CD8-positive, alpha-beta memory T cell (primary cell): ENCODE results near the gene KIF1B. TPM values are rescaled to one million over a fixed set of nuclear protein-coding genes. Genes with fewer than 3 reads are reported as not detected.

Experiments used
- CTCF ChIA-PET: fragments of 350-600 bp; sonication (Branson Sonifier 250); formaldehyde crosslinking; loops from one replicate; lab custom pipeline; 2021; ENCODE audit warnings: antibody characterized with exemption; lab: Charles Lee
- POLR2A ChIA-PET: fragments of 350-600 bp; sonication (Branson Sonifier 250); formaldehyde crosslinking; loops from one replicate; lab custom pipeline; 2021; ENCODE audit warnings: antibody characterized with exemption; lab: Charles Lee
- DNase-seq, 5 donors: peaks; one replicate each; pipeline versions ENCODE4 v3.0.0 to v3.0.0-alpha.2; 2020 to 2022; ENCODE audit warnings: mixed read lengths in 1 of 5
- H3K27ac ChIP-seq: one replicate; pipeline ENCODE4 v1.7.0; 2013; ENCODE audit warnings: low read depth, mild to moderate bottlenecking, low read length, moderate library complexity
- H3K27me3 ChIP-seq: 2 replicates; pipeline ENCODE4 v1.7.0; 2013; ENCODE audit warnings: low read length, mild to moderate bottlenecking; ENCODE audit not compliant: insufficient read depth, poor library complexity, severe bottlenecking
- H3K36me3 ChIP-seq: 2 replicates; pipeline ENCODE4 v1.7.0; 2013; ENCODE audit warnings: mild to moderate bottlenecking, low read length, moderate library complexity; ENCODE audit not compliant: insufficient read depth
- H3K4me1 ChIP-seq: 2 replicates; pipeline ENCODE4 v1.7.0; 2013; ENCODE audit warnings: mild to moderate bottlenecking, low read length, moderate library complexity; ENCODE audit not compliant: insufficient read depth
- H3K4me3 ChIP-seq: 2 replicates; pipeline ENCODE4 v1.7.0; 2013; ENCODE audit warnings: mild to moderate bottlenecking, low read length
- H3K9me3 ChIP-seq: 2 replicates; pipeline ENCODE4 v1.7.0; 2013; ENCODE audit warnings: mild to moderate bottlenecking, low read length
- H3K27ac Mint-ChIP-seq, 8 donors: one replicate each; pipeline ENCODE4 v1.8.0; 2020 to 2021; ENCODE audit warnings: mixed read lengths in 8 of 8, mild to moderate bottlenecking in 6 of 8, inconsistent platforms in 3 of 8, moderate library complexity in 3 of 8
- H3K27me3 Mint-ChIP-seq, 2 donors: one replicate each; pipeline ENCODE4 v1.8.0; 2020 to 2021; ENCODE audit warnings: mixed read lengths in 2 of 2, mild to moderate bottlenecking in 1 of 2, moderate library complexity in 1 of 2
- H3K36me3 Mint-ChIP-seq, 3 donors: one replicate each; pipeline ENCODE4 v1.8.0; 2020 to 2021; ENCODE audit warnings: mixed read lengths in 3 of 3, inconsistent platforms in 1 of 3, mild to moderate bottlenecking in 1 of 3
- H3K4me1 Mint-ChIP-seq, 3 donors: one replicate each; pipeline ENCODE4 v1.8.0; 2020 to 2021; ENCODE audit warnings: mixed read lengths in 3 of 3, inconsistent platforms in 1 of 3, mild to moderate bottlenecking in 1 of 3
- H3K4me3 Mint-ChIP-seq, 7 donors: one replicate each; pipeline ENCODE4 v1.8.0; 2020 to 2021; ENCODE audit warnings: mixed read lengths in 7 of 7, mild to moderate bottlenecking in 6 of 7, moderate library complexity in 4 of 7, inconsistent platforms in 2 of 7
- H3K9me3 Mint-ChIP-seq, 5 donors: one replicate each; pipeline ENCODE4 v1.8.0; 2020 to 2022; ENCODE audit warnings: mixed read lengths in 5 of 5, mild to moderate bottlenecking in 3 of 5, moderate library complexity in 2 of 5, inconsistent platforms in 1 of 5
- polyA plus RNA-seq: library from polyadenylated mRNA; unstranded; fragments of 300-500 nt; fragmentation: Illumina TruSeq; gene quantifications from one replicate; pipeline ENCODE4 v1.2.3, GENCODE V29; 2021
- total RNA-seq, 2 experiments: library from RNA; stranded (reverse); gene quantifications; one replicate each; pipeline ENCODE4 v1.2.3, GENCODE V29; 2021

Gene KIF1B
- total and polyA plus RNA-seq, 3 experiments from 2014 or later = 2.6 to 17.8 (median 17.5) TPM

DNA sequence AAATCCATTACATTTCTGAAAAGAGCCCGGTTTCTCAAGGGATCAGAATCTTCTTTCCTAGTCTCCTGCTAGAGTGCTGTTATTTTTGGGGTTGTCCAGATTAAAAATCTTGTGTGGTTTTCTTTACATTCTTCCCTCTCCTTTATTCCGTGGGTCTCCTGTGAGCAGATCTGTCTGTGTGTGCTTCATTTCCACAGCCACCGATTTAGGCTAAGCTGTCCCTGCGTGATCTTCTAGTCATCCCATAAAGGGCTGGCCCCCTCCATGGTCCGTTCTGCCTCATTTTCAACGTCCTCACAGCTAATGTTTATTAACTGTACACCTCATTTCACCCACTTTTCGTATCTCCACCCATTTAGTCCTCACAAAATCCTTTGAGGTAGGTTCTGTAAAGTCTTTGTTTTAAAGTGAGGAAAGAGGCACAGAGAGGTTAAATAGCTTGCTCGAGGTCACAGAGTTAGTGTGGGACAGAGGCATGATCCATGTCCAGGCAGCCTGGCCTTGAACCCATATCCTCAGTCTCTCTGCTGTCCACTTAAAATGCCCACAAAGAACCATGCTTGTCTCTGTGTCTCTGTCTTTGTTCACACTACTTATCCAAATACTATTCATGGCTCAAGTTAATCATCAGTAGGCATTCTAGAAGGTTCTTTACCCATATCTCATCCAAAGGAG is 38.2 kb upstream of the KIF1B start:
- H3K9me3 Mint-ChIP-seq = peaks cover 0 to 1% (median 0%) of the 10 kb centered on the region in 5 donors
- peak overlapping the region in 1 of 8 donors; percentile 64 for H3K27ac Mint-ChIP-seq
- H3K4me3 Mint-ChIP-seq = no peak overlapping the region
- ChIA-PET CTCF (no interaction called here), POLR2A (no interaction called here)
- Histone ChIP-seq H3K4me1 (peaks cover 10% of the 10 kb centered on the region), H3K27ac (no peak overlapping the region), H3K36me3 (peaks cover 20% of the 10 kb centered on the region), H3K27me3 (no peaks in the 10 kb centered on the region), H3K4me3 (no peak overlapping the region), H3K9me3 (no peaks in the 10 kb centered on the region)
- H3K4me1 Mint-ChIP-seq = peaks cover 17 to 22% (median 20%) of the 10 kb centered on the region in 3 donors
- peaks cover 0 to 2% of the 10 kb centered on the region in 2 donors for H3K27me3 Mint-ChIP-seq
- peaks cover 20 to 70% (median 35%) of the 10 kb centered on the region in 3 donors for H3K36me3 Mint-ChIP-seq
- DNase-seq = no peak

DNA sequence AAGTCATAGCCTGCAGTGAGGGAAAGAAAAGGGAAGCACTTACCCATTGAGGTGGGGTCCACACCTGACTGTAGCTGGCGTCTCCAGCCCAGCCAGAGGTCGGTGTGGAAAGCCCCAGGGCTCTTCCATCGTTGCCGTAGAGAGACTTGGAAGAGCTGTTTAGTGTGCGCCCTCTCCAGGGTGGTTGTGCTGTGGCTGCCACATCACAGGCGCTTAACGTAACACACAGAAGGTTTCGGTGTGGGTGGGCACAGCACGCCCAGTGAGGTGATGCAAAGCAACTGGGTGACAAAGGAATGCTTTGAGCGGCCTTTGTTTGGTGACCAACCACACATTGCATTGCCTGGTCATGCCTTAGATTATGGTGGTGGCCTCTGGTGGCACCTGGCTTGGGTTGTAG is 36.8 kb upstream of the KIF1B start:
- H3K4me3 Mint-ChIP-seq = no peak overlapping the region
- POLR2A ChIA-PET = interaction anchor here (0.5 kb wide), 1 partner anchor 12 kb away, joined by 3 read pairs; no protein-coding TSS in a partner anchor
- Histone ChIP-seq H3K36me3 (peaks cover 15% of the 10 kb centered on the region), H3K27ac (no peak overlapping the region), H3K9me3 (no peaks in the 10 kb centered on the region), H3K27me3 (no peaks in the 10 kb centered on the region), H3K4me1 (peaks cover 10% of the 10 kb centered on the region), H3K4me3 (no peak overlapping the region)
- CTCF ChIA-PET = no interaction called here
- no peak for DNase-seq
- peaks cover 20 to 68% (median 37%) of the 10 kb centered on the region in 3 donors for H3K36me3 Mint-ChIP-seq
- H3K4me1 Mint-ChIP-seq = peaks cover 17 to 22% (median 20%) of the 10 kb centered on the region in 3 donors
- peaks cover 0 to 1% (median 0%) of the 10 kb centered on the region in 5 donors for H3K9me3 Mint-ChIP-seq
- peaks cover 0 to 2% of the 10 kb centered on the region in 2 donors for H3K27me3 Mint-ChIP-seq
- H3K27ac Mint-ChIP-seq = no peak overlapping the region

DNA sequence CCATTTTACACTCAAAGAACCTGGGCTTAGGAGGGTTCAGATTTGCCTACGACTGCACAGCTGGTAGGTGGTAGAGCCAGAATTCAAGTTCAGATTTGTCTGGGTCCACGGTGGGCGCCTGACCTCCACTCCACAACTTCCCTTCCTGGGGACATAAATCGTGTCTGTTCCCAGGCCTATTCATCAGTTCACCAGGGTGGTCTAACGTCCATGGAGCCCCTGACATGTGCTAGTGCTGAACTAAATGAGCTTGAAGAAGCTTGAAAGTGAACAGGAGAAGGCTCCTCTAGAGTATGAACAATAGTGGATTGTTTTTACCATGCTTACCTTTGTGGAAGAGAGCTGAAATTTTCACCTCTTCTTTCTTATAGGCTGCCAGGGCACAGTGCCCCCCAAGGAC is 32.5 kb upstream of the KIF1B start:
- Histone ChIP-seq H3K4me3 (no peak overlapping the region), H3K36me3 (peaks cover 4% of the 10 kb centered on the region), H3K27ac (no peak overlapping the region), H3K27me3 (no peaks in the 10 kb centered on the region), H3K4me1 (no peaks in the 10 kb centered on the region), H3K9me3 (no peaks in the 10 kb centered on the region)
- DNase-seq = no peak
- no peak overlapping the region for H3K27ac Mint-ChIP-seq
- H3K4me1 Mint-ChIP-seq = no peaks in the 10 kb centered on the region
- H3K4me3 Mint-ChIP-seq = no peak overlapping the region
- H3K36me3 Mint-ChIP-seq = peaks cover 20 to 62% (median 40%) of the 10 kb centered on the region in 3 donors
- no peaks in the 10 kb centered on the region for H3K27me3 Mint-ChIP-seq
- POLR2A ChIA-PET = no interaction called here
- CTCF ChIA-PET = no interaction called here
- peaks cover 0 to 1% (median 0%) of the 10 kb centered on the region in 5 donors for H3K9me3 Mint-ChIP-seq

DNA sequence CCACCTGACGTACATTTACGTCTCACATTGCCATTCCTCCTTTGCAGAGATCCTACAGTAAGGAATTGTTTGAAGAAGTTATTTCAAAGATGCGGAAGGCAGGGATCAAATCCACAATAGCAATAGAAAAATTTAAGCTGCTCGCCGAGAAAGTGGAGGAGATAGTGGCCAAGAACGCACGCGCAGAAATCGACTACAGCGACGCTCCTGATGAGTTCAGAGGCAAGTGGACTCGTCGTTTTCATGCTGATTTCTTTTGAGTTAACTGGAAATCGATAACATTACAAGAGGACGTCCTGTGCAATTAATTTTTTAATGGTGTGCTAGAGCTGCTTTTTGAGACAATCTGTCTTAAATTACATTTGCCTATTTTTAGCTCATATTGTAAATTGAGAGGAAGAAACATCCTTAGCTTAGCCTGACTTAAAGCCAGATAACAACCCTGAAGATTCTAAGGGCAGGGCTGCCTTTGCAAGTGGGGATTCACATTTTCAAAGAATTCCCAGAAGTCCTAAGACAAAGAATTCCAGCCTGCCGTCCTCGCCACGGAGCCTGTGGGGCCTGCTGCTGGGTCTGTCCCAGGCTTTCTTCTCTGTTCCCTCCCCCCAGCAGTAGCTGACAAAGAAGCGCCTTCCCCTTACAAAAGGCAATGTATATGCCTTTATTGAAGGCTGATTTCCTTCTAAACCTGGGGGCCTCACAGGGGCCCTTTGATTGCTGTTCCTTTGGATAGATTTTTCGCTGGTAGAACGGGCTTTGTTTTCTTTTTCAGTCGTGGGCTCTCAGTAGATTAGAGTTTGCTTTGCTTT is 31.6 kb upstream of the KIF1B start:
- no peaks in the 10 kb centered on the region for H3K27me3 Mint-ChIP-seq
- Histone ChIP-seq H3K27ac (no peak overlapping the region), H3K4me3 (no peak overlapping the region), H3K27me3 (no peaks in the 10 kb centered on the region), H3K4me1 (no peaks in the 10 kb centered on the region), H3K9me3 (no peaks in the 10 kb centered on the region), H3K36me3 (peaks cover 4% of the 10 kb centered on the region)
- H3K27ac Mint-ChIP-seq = peak overlapping the region in 1 of 8 donors; percentile 54
- no peak for DNase-seq
- ChIA-PET POLR2A (no interaction called here), CTCF (no interaction called here)
- H3K9me3 Mint-ChIP-seq = peaks cover 0 to 1% (median 0%) of the 10 kb centered on the region in 5 donors
- peaks cover 20 to 56% (median 36%) of the 10 kb centered on the region in 3 donors for H3K36me3 Mint-ChIP-seq
- H3K4me1 Mint-ChIP-seq = no peaks in the 10 kb centered on the region
- no peak overlapping the region for H3K4me3 Mint-ChIP-seq

DNA sequence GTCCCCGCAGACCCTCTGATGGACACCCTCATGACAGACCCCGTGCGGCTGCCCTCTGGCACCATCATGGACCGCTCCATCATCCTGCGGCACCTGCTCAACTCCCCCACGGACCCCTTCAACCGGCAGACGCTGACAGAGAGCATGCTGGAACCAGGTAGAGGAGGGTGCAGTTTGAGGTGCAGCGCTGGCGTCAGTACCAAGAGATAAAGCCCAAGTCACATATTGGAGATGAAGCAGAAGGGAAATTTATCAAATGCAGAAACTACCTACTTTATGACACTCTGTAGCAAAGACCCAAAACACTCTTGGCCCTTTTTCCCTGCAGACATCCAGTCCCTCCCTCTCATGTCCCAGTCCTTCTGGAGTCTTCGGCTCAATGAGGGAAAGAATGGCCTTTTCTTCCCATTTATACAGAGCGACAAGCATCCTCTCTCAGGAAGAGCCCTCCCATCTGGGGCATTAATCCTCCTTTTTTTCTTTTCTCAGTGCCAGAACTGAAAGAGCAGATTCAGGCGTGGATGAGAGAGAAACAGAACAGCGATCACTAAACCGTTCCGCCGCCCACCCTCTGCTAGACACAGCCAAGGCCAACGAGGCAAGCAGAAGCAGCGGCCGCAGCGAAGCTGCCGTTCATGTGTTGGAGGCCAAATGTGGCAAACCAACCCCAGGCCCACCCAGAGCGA is 30.8 kb upstream of the KIF1B start:
- H3K36me3 ChIP-seq = peaks cover 4% of the 10 kb centered on the region
- H3K9me3 ChIP-seq = no peaks in the 10 kb centered on the region
- Mint-ChIP-seq H3K9me3 (peaks cover 0 to 1% (median 0%) of the 10 kb centered on the region in 5 donors), H3K27me3 (no peaks in the 10 kb centered on the region), H3K4me3 (no peak overlapping the region), H3K27ac (peak overlapping the region in 1 of 8 donors; percentile 75), H3K4me1 (no peaks in the 10 kb centered on the region), H3K36me3 (peaks cover 16 to 53% (median 33%) of the 10 kb centered on the region in 3 donors)
- ChIA-PET POLR2A (no interaction called here), CTCF (no interaction called here)
- no peak overlapping the region for H3K27ac ChIP-seq
- no peaks in the 10 kb centered on the region for H3K27me3 ChIP-seq
- no peak overlapping the region for H3K4me3 ChIP-seq
- DNase-seq = no peak
- H3K4me1 ChIP-seq = no peaks in the 10 kb centered on the region

DNA sequence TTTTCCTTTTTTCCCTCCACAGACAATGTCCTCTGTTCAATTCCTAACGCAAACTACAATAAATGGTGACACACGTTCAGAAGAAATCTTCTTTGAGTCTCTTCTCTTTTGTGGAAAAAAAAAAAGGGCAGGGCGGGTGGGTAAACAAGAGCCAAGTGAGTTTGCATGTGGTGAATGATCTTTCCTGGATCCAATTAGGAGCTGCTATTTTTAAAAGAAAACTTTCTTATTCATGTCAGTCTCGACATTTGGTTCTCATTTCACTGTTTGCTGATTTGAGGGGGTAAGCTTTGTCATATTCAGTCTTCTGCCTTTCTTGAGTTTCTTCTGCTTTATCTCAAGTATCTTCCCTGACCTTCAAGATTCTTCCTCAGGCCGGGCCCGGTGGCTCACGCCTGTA is 29.2 kb upstream of the KIF1B start:
- no peak overlapping the region for H3K27ac ChIP-seq
- H3K4me1 Mint-ChIP-seq = no peaks in the 10 kb centered on the region
- H3K9me3 Mint-ChIP-seq = no peaks in the 10 kb centered on the region
- no peaks in the 10 kb centered on the region for H3K27me3 Mint-ChIP-seq
- H3K27me3 ChIP-seq = no peaks in the 10 kb centered on the region
- no peaks in the 10 kb centered on the region for H3K9me3 ChIP-seq
- H3K4me3 ChIP-seq = no peak overlapping the region
- H3K27ac Mint-ChIP-seq = no peak overlapping the region
- ChIA-PET POLR2A (no interaction called here), CTCF (no interaction called here)
- no peaks in the 10 kb centered on the region for H3K4me1 ChIP-seq
- peaks cover 4 to 42% (median 22%) of the 10 kb centered on the region in 3 donors for H3K36me3 Mint-ChIP-seq
- H3K4me3 Mint-ChIP-seq = no peak overlapping the region
- peaks cover 4% of the 10 kb centered on the region for H3K36me3 ChIP-seq
- no peak for DNase-seq

DNA sequence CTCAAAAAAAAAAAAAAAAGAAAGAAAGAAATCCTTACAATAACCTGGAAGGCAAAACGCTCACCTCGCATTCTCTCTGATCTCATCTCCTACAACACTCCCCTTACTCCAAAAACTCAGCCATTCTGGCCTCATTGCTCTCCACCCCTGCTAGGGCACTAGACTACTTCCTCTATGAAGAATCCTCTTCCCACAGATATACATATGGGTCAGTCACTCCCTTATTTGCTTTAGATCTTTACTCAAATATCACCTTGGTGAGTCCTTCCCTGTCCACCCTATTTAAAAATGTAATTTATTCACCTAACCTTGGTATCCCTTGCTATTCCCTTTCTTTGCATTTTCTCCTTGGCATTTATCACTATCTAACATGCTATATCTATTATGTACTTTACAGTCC is 24.6 kb upstream of the KIF1B start:
- Histone ChIP-seq H3K4me3 (no peak overlapping the region), H3K4me1 (no peaks in the 10 kb centered on the region), H3K9me3 (no peaks in the 10 kb centered on the region), H3K27ac (no peak overlapping the region), H3K27me3 (no peaks in the 10 kb centered on the region), H3K36me3 (no peaks in the 10 kb centered on the region)
- ChIA-PET POLR2A (no interaction called here), CTCF (no interaction called here)
- Mint-ChIP-seq H3K4me1 (no peaks in the 10 kb centered on the region), H3K27me3 (no peaks in the 10 kb centered on the region), H3K9me3 (peaks cover 0 to 4% (median 0%) of the 10 kb centered on the region in 5 donors), H3K27ac (peak overlapping the region in 1 of 8 donors; percentile 89), H3K36me3 (peaks cover 0 to 9% (median 6%) of the 10 kb centered on the region in 3 donors), H3K4me3 (no peak overlapping the region)
- DNase-seq = no peak
